HG03103 (cell line): ENCODE results near the gene FBLN1.

ENCODE experiments used
- ATAC-seq: cut with Tn5 transposase; IDR thresholded peaks from one replicate; pipeline ENCODE4 v1.9.1; 2021; ENCODE audit warnings: low read depth; ENCODE audit not compliant: unreplicated experiment

The FBLN1 gene

DNA sequence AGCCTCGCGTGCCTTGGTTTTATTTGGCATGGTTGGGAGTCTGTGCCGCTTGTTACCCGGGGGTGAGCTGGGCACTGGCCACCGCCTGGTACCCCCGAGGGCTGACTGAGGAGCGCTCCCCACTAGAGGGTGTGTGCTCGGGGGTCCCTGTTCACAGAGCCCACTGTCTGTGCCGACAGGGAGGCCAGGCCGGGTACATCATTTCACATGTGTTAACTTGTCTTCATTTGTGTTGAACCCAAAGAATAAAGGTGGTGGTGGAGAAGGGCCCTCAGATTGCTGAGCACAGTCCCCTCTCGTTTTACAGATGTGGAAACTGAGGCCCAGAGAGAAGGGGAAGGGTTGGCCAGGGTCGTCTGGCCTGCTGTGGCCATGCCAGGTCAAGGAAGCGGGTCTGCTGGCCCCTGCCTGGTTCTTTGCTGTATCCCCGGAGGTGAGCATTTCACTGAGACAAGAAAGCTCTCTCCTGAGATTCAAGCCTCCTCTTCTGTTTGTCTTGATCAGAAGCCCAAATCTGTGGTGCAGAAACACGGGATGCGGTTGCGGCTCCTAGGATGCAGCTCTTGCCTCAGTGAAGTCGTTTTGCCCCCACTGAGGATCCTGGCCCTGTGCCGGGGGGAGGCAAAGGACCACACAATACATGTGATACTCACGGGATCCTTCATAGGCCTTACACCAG is 60.8 kb downstream of the FBLN1 start:
- ATAC-seq: no peak

GRCh38 chr22:45564349-45565030 is 61.8 kb downstream of the FBLN1 start:
- no peak for ATAC-seq

- no peak for ATAC-seq
These were observed 62.5 kb downstream of the FBLN1 start for GRCh38 chr22:45565171-45565570.

DNA sequence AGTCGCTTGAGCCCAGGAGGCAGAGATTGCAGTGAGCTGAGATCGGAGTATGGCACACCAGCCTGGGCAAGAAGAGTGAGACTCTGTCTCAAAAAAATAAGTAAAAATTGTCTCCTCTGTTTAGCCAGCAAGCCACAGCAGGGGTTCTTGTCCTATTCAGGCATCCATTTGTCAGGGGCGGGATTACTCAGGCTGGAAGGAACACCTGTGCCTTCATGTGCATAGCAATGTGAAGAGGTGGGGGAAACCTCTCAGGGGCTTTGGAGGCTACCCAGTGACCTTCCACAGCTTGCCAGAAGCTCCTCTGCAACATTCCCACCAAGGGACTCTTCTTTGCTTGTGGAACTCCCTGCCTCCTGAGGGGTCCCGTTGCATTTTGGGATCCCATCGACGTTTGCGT is 63.3 kb downstream of the FBLN1 start:
- ATAC-seq: no peak

DNA sequence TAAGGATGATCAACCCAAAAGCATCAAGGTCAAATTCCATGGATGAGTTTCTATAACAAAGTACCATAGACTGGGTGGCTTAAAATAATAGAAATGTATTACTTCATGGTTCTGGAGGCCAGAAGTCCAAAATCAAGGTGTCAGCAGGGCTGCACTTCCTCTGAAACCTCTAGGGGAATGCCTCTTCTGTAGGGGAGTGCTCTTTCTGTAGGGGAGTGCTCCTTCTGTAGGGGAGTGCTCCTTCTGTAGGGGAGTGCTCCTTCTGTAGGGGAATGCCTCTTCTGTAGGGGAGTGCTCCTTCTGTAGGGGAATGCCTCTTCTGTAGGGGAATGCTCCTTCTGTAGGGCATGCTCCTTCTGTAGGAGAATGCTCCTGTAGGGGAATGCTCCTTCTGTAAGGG is 65.5 kb downstream of the FBLN1 start:
- no peak for ATAC-seq

DNA sequence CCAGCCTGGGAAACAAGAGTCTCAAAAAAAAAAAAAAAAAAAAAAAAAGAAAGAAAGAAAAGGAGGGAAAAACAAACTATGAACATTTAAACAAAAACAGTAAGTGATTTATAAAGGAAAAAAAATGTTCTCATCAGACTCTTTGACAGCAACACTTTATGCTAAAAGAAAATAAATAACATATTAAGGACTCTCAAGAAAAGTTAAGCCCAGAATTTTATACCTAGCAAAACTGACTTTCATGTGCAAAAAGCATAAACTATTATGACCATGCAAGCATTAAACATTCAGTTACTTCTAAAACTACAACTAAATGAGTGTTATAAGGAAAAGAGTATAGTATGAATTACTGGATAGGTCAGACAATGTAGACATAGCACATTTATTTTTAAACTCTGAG is 68.4 kb downstream of the FBLN1 start:
- no peak for ATAC-seq

DNA sequence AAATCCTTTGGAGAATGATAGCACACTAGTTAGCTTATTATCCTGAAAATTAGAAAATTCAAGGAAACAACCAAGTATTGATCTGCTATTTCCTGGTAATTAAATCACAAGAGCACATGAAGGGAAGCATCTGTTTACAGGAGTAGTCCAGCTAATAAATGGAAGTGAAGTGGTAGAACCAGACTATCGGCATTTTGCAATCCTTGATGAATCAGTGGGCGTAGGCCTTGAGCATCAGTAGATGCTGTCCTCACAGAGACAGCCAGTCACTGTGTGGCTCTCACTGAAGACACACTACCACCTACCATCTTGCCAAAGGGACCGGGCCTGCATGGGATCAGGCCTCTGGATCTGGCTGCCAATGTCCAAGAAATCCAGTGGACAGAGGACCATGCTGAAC is 69.8 kb downstream of the FBLN1 start:
- no peak for ATAC-seq

GRCh38 chr22:45574069-45574703 is 71.5 kb downstream of the FBLN1 start:
- ATAC-seq: no peak

DNA sequence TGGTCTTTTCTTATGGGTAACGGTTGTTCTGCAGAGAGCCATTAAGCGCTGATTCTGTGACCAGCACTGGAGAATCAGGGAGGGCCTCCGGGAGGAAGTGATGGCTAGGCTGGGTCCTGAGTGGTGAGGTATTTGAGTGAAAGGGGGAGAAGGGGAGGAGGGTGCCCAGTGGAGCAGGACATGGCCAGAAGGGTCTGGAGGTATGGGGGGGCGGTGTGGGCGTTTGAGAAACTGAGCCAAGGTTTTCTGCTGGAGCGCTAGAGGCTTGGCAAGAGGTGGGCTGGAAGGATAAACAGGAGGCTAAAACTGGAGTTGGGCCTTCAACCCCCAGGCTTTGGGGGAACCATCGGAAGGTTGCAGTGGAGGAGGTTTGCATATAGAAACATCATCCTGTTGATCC is 72.5 kb downstream of the FBLN1 start:
- ATAC-seq: no peak

GRCh38 chr22:45575607-45576272 is 73.1 kb downstream of the FBLN1 start:
- no peak for ATAC-seq

DNA sequence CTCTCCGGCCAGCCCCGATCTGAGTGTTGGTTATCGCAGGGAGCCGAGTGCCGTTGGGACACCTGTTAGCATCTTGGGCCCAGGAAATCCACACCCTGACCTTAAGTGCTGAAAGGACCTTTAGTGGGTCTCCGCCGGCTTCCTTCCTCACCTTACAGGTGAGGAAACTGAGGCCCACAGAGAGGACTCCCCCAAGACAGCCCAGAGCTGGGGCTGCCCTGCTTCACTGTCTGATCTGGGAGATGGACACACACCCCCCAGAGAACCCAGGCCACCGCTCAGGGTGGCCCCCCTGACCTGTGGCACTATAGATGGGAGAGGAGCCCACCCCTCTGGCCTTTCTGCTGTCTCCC is 73.6 kb downstream of the FBLN1 start:
- no peak for ATAC-seq

DNA sequence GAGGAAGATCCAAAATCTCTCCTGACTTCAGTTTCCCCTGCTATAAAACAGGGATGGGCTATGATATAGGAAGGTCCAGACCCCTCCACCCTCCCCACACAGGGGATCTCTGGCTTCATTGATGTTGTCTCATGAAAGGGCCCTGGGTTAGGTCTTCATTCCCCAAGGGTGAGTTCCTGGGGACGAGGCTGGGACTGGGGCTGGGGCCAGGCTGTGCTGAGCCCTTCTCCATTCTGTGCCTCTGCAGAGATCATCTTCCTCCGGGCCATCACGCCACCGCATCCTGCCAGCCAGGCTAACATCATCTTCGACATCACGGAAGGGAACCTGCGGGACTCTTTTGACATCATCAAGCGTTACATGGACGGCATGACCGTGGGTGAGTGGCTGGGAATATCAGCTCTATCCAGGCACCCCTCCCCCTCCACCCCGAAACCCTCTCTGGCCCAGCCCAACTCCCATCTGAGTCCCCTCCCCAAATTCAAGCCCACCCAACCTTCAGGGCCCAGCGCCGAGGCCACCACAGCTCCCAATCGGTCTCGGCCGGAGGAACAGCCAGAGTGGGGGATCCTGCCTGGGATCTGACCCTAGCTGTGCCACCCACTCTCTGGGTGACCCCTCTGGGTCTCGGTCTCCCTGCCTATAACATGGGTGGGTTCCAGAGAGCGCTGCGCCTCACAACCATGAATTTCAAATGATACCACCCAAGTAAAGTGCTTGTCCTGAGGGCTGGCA is 74.2 kb downstream of the FBLN1 start:
- no peak for ATAC-seq

DNA sequence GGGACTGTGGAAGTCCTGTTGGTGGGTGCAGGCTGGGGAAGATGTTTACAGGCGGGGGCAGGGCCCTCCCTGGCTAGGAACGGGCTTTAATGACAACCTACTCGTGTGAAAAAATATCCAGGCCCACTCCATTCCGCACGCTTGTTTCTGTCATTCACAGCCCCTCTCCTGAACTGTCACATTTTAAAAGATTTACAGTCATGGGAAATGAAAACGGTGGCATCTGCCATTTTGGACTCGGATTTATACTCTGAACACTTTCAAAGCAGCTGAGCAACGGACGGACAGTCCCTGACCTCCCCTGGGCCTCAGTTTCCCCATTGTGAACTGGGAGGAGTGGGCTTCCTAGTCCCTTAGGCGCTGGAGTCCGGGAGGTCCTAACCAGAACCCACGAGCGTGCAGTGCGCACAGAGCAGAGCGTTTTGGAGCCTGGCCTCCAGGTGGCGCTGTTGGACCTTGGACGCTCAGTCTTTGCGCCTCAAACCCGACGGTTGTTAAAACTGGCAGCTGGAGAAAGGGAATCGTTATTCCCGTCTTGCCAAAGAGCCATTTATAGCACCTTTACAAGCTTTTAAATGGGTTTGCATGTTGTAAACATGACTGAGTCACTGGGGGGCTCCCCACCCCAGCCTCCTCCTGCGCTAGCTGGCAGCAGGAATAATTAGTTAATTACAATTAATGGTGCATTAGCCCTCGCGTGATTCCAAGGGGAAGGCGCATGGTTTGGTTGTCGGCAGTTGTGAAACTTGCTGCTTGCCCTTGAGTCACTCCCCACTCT is 75.3 kb downstream of the FBLN1 start:
- no peak for ATAC-seq

GRCh38 chr22:45578524-45579147 is 76.0 kb downstream of the FBLN1 start:
- ATAC-seq: no peak

DNA sequence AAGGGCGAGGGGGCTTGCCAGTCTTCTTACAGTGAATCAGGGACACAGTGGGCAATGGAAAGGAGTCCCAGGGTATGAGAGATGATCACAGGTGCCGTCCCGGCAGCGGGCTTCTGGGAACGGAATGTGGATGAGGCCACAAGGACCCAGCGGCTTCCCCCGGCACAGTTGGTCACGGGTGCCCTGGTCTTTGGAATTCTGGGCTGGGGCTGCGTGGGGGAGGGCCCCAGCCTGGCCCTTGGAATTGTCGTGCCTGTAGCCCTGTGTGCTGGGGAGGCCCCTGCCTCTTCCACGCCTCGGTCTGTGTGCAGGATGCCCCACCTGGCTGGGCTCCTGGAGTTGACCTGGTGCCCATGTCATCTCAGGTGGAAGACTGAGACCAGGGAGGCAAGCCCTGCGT is 76.6 kb downstream of the FBLN1 start:
- ATAC-seq: no peak

DNA sequence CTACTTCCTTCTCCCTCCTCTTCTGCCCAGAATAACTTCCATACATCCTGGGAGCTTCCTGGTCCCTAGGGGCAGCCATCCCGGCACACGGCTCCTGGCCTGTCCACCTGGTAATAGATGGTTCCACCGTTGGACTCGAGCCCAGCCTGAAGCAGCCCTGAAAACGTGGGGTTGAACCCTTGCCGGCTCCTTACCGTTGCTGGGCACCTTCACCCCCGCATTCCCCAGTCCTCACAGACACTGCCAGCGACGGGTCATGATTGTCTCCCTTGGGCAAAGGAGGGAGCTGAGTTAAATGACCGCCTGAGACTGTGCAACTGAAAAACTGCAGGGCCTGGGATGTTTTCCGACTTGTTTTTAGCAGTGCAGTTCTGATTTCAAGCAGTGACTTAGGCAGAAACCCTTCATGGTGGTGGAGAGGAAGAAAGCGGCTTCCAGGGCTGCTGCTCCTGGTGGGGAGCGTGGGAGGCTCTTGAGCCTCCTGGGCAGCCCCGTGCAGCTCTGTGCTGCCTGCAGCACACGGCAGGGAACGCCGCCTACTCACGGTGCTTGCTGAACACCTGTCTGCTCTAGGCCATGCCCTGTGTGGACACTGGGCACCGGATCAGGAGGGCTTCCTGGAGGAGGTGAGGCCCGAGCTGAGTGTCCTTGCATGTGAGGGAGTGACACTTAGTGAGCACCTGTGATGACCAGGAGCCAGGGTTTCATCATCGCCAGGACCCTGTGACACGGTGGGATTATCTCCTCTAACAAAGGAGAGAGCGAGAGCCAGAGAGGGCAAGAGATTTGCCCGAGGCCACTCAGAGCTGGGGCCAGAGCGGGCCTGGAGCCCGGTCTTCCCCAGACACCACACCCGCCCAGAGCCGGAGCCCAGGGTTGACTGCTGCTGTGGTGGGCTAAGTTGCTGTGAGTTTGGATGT is 77.4 kb downstream of the FBLN1 start:
- ATAC-seq: no peak

DNA sequence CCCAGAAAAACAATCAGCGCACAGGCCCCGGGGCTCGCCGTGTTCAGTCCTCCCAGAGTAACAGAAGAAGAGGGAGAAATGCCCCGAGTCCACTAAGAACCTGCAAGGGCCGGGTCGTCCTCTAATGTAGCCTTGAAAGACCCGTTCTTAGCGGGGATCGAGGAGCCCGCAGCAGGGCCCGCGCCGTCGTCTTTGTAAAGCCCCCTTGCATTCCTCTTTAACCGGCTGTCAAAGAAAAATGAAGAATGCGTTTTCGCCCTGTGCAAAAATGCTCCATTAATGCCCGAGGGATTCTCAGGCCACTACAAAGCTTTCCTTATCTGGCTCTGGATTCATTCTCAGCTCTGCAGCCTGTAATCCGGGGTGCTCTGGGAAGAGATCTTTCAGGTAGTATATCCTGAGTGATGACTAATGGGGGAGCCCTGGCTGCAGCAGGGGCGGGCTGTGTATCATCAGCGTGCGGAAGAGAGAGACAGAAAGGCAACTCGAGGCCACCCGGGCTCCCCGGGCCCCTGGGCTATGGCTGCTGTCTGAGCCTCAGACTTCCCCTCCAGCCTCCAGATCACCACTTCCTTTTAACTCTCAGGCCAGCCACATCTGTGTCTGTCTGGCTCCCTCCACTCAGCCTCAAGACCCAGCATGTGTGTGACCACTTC is 78.2 kb downstream of the FBLN1 start:
- no peak for ATAC-seq

DNA sequence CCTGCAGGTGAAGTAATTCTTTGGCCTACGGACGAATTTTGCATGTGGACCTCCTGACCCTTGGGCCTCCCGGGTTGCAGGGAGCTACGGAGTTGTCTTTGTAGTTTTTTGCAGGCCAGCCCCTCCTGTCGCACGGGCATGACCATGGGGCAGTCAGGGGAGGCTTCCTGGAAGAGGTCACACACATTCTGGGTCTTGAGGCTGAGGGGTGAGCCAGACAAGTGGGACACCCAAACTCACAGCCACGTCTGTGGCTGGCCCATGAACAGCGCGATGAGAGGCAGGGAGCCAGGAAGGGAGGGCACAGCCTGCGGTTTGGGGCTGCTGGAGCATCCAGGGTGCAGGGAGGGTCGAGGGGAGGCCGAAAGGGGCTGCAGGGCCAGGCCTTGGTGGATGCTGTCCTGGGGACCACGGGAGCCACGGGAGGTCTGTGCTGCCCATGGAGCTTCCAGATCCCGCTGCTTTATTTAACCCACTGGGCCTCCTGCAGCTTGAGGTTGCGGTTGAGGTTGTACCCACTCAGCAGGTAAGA is 78.9 kb downstream of the FBLN1 start:
- ATAC-seq: no peak
